ENCODE data around the gene TIGD3.

DNA sequence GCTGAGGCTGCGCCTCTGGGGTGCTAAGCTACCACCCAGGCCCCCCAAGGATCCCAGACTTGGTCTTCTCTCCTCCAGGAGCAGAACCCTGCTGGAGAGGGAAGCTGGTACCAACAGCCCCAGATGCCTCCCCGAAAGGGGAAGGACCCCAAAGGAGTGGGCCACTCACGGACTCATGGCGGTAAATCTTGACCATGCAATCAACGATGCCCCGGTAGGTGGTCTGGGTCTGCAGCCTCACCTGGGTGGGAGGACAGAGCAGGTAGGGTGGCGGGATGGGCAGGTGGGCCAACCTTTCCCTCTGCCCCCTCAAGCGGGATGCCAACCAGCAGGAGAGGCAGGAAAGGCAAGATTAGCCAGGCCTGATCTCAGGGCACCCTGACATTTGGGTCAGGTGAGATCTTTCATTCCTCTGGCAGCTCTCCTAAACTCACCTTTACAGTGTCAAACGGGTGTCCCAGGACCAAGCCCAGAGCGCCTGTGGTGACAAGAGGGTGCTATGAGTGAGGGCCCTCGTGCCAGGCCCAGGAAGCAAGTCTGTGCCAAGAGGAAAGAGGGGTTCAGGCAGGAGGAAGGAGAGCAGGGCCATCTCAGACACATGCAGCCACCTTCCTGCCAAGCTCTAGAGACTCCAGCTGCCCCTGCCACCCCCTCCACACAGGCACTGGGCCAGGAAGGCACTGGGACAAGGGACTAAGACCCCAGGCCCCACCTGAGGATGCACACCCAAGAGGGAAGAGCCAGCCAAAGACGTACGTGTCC is 25.3 kb downstream of the TIGD3 start:
- no peak for TF ChIP-seq POLR2A (IDR thresholded peaks at IDR 0.05; ENCODE audit: extremely low read depth, insufficient read length)
- TF ChIP-seq, protein P1, sequence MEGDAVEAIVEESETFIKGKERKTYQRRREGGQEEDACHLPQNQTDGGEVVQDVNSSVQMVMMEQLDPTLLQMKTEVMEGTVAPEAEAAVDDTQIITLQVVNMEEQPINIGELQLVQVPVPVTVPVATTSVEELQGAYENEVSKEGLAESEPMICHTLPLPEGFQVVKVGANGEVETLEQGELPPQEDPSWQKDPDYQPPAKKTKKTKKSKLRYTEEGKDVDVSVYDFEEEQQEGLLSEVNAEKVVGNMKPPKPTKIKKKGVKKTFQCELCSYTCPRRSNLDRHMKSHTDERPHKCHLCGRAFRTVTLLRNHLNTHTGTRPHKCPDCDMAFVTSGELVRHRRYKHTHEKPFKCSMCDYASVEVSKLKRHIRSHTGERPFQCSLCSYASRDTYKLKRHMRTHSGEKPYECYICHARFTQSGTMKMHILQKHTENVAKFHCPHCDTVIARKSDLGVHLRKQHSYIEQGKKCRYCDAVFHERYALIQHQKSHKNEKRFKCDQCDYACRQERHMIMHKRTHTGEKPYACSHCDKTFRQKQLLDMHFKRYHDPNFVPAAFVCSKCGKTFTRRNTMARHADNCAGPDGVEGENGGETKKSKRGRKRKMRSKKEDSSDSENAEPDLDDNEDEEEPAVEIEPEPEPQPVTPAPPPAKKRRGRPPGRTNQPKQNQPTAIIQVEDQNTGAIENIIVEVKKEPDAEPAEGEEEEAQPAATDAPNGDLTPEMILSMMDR (IDR thresholded peaks at IDR 0.05; ENCODE audit: low read depth, low read length) = no peak
